HG02588 (cell line): ENCODE results near the gene NIT2.
A peak's percentile ranks its signal among the peaks of the same experiment; 100 is the strongest.

Experiments
- ATAC-seq: cut with Tn5 transposase; IDR thresholded peaks from one replicate; pipeline ENCODE4 v1.9.1; 2021; ENCODE audit warnings: mild to moderate bottlenecking, moderate library complexity; ENCODE audit not compliant: unreplicated experiment

Gene NIT2

DNA sequence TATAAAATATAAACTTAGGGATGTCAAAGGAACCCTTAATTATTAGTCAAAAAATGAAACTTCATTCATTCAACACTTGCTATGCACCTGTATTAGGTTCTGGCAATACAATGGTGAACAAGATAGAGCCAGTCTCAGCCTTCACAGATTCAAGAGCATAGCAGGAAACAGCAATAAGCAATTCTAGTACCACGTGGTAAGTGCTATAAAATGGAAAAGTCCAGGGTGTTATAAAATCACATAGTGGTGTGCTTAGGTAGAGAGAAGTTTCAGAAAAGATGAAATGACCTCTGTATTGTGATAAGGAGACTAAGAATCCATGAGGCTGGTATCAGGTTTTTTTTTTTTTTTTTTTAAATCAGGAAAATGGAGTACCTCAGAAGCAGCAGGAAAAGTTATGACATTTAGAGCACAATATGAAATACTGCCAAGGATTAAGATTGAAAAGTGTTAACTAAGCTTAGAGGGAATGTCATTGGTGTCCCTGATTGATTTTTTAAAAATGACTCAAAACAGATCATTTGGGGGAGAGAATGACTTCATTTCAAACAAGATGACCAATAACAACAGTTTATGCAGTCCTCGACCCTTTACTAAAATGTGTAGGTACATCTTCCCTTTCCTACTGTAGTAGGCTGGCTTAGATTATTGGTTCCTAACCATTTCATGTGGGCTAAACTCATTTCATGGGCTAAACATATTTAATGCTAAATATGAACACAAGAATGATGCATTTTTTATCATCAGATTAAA, 61.3 kb downstream of the NIT2 start:
- ATAC-seq = no peak

DNA sequence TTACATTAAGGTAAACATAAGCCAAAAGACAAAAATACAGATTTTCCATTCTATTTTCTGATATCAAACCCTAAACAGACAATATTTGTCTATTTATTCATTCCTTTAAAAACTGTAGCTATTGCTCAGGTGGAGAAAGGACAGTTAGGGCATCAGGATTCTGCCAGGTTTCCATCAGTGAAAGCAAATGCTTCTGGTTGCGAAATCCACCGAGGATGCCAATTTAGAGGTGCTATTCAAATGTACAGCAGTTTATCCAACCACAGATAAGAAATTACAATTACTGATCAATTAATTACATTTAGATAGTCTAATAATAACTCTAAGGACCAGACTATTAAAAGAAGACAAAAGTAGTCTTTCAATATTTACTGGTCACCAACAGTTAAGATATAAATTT, 62.4 kb downstream of the NIT2 start:
- ATAC-seq = no peak

DNA sequence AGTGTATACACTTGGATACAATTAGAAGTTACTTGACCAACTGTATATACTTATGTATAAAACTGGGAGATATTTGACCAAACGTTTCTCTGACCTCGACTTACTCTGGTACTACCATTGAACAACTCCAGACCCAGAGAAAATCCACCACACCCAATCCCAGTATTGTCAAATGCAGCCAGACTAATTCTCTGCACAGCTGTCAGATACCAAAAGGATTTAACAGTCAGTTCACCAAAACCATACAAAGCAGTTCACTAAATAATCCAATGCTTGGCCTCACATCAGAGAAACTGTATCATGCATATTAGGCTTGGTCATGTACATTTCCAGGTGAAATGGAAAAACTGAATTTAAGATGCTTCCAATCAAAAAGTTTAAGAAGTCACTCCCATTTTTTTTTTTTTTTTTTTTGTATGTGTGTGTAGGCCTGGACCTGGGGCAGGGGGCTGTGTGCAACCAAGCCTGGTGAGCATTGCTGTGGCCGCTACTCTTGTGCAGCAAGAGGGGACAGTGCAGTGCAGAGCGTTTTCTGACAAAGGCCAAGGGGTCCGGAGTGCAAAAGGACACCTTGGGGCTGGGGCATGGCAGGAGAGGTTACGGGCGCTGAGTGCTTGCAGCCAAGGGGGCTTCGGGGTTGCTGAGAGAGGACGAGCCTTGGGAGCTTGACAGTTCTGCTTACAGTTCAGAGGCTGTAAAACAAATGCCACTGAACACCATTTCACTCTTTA, 64.9 kb downstream of the NIT2 start:
- no peak for ATAC-seq

DNA sequence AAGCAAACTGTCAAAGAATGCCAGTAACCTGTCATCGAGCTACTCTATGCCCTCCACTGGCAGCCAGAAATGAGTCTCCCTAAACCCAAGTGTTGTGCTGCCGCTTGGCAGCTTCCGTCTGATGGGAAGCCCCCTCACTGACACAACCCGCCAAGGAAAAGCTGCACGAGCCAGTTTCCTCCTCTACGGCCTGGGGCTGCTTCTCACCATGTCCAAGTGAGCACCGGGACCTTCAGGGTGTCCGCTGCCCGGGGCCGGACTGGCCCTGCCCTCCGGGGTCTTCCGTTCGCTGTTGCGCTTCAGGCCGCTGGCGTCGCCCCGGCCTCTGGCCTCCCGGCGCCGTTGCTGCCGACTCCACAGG, 65.8 kb downstream of the NIT2 start:
- ATAC-seq = peak; percentile 15

DNA sequence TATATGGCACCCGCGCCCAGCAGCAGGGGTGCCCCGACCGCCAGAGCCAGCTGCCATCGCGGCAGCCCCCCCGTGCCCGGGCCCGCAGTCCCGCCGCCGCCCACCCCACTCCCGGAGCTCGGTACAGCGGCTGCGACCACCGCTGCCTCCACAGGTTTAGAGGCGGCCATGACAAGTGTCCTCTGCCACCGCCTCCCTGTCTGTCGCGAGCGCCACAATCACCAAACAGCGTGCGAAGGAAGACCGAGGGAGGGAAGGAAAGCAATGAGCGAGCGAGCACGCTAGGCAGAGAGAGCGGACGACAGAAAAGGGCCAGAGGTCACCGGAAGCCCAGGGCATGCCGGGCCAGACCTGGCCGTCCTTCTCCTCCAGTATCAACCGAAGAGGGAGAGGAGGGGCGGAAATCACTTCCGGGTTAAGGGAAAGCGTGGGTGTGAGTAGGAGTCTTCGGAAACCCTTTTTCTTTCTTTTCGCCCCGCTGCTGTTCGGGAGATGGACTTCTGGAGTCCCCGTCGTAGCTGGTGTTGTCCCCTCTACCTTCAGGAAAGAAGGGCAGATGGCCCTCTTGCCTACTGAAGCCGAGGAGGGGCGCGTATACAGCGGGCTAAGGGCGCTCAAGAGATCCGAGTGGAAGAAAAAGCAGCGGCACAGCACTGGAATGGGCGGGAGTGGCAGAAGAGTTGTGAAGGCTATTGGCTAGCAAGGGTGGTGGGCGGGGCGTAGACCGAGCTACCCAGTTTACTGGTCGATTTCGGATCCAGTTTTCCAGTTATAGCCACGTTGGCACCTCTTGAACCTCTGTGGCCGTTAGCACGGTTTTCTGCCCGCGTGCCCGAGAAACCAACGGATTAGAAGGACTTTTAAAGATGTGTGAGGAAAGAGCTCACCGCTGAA, 66.5 kb downstream of the NIT2 start, which contains the start of the genes LNP1 and TOMM70:
Gene LNP1, plus strand, starts transcription at position 760 of the 894 bp plus-strand sequence. CDS start 28,191 bp downstream, outside the sequence.
Gene TOMM70, minus strand, starts transcription at position 310 of the 894 bp plus-strand sequence. Its CDS starts 140 bp downstream, at position 170.
- ATAC-seq = peak; percentile 90

DNA sequence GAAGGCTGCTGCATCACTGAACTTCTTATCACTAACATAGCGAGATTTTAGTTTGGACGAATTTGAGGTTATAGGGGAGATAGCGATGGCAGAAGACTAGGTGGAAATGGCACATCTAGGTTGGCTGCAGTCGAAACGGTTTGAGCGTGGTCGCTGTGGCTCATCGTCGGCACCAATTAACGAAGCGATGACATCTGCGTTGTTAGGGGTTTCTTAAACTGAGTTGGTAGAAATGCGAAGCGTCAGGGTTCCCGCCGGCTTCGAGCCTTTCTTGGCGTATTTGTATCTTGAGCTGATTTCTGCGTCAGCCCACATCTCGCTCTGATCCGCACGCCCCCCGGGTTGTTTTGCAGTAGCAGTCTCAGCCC, 67.1 kb downstream of the NIT2 start:
- peak; percentile 6 for ATAC-seq

DNA sequence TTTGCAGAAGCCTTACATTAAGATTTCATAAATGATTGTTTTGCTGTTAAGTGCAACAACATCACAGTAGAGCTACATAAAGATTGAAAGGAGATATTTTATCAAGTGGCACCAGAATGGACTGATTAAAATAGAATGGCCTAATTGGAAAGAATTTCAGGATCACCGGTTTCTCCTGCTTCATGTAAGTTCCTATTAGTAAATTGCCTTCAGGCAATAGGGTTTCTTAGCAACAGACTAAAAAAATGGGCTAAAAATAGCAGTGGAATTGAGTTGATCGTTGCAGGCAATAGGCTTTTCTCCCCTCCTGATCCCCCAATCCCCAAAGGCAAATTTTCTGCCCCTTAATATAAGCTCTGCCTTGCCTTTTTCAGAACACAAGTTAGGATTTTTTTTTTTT, 67.7 kb downstream of the NIT2 start:
- no peak for ATAC-seq

DNA sequence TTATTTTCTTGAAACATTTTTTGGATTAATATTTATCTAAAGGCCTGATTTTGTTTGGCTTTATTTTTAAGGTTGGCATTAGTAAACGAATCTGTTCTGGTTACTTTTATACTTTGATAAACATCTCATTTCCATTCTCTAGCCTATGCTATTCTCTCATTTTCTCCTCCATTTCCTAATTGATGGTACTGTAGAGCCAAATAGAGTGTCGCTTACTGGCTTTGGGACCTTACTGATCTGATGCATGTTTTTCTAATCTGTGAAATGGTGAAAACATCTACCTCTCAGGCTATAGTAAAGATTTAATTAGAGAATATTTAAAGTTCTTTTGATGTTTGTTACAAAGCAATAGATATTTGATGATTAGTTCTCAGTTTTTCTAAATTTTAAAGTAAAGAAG, 68.3 kb downstream of the NIT2 start:
- ATAC-seq = no peak

DNA sequence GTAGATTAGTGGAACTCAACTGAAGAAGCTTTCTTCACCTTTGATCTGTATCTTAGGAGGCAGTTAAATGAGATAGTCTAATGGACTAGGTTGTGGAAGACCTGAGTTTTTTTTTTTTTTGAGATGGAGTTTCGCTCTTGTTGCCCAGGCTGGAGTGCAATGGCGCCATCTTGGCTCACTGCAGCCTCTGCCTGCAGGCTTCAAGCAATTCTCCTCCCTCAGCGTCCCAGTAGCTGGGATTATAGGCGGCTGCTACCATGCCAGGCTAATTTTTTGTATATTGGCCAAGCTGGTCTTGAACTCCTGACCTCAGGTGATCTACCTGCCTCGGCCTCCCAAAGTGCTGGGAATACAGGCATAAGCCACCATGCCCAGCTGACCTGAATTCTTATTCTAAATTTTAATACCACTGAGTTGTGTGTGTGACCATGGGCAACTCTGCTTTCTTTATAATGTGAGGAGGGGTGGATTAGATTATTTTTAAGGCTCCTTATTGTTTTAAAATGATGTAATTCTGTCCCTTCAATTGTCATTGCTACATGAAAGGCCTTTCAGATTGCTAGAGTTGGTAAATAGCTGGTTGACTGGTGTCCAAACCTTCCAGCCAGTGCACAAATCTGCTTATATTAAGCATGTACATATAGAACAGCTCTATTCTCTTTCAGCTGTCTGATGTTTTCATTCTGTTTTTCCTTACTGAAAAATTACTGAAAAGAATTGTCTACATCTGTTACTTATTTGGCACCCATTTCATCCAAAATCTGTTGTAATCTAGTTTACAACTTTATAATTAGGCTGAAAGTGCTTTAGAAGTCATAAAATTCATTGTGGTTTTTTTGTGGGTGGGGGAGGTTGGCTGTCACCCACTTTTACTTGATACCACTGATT, 69.0 kb downstream of the NIT2 start:
- ATAC-seq = no peak

DNA sequence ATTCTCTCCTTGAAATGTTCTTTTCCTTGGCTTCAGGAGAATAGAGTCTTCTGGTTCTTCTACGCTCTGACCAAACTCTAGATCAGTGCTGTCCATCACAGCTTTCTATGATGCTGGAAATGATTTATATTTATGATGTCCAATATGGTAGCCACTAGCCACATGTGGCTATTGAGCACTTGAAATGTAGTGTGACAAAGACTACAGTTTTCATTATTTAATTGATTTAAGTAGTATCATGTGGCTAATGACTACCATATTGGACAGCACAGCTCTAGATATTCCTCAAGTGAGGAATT, 69.6 kb downstream of the NIT2 start:
- no peak for ATAC-seq

DNA sequence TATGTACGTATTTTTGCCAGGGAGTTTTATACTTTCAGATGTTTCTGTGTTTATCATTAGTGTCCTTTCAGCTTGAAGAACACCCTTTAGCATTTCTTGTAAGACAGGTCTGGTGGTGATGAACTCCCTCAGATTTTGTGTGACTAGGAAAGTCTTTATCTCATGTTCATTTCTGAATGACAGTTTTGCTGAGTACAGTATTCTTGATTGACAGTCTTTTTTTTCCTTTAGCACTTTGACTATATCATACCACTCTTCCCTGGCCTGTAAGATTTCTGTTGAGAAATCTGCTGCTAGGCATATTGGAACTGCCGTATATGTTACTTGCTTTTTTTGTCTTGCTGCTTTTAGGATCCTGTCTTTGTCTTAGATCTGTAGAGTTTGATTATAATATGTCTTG, 72.6 kb downstream of the NIT2 start:
- ATAC-seq = no peak

DNA sequence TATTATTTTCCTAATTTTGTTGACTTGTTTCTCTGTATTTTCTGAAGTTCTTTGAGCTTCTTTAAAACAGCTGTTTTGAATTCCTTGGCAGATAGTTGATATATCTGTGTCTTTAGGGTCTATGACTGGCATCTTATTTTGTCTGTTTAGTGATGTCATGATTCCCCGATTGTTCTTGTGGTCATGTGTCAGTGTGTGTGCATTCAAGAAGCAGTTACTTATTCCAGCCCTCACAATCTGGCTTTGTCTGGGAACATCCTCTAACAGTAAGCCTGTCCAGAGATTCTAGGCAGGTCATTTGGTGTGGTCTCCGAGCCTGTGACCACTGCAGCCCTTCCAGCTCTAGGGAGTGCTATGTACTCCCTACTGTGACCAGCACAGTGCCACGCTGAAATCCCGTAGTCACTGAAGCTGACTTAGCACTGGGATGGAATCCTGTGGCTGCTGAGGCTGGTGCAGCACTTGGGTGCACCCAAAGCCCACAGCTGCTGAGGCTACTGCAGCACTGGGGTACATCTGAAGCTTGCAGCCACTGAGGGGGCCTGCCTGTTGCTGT, 73.5 kb downstream of the NIT2 start:
- no peak for ATAC-seq
